ENCODE data around the gene STT3B. TPM values are rescaled to one million over a fixed set of nuclear protein-coding genes. Genes with fewer than 3 reads are reported as not detected.

The STT3B gene
- total and polyA plus RNA-seq, 2 of the 13 experiments (the other 11 are each of a cell fraction or from before 2014, with no cell fraction given), result 85.0 to 205 TPM

DNA sequence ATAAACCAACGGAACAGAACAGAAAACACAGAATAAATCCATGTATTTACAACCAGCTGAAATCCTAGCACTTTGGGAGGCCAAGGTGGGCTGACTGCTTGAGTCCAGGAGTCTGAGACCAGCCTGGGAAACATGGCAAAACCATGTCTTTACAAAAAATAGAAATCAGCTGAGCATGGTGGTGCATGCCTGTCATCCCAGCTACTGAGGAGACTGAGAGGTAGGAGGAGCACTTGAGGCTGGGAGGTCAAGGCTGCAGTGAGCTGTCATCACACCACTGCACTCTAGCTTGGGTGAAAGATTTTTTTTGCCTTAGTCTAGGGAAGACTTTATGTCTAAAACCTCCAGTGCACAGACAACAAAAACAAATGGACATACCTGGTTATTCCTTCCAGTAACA lies 120.7 kb downstream of the STT3B start:
- FAIRE-seq, result no peak
- peak; percentile 50 for DNase-seq (ENCODE audit: low spot score)
- Histone ChIP-seq H3K4me1 (ENCODE audit: insufficient read depth, low read length) (peaks cover 14% of the 10 kb centered on the region), H3K9ac (ENCODE audit: insufficient read depth, low read depth, low read length) (no peak overlapping the region), H3K79me2 (ENCODE audit: insufficient read depth, low read length) (no peaks in the 10 kb centered on the region), H3K27ac (ENCODE audit: extremely low read length, insufficient read depth, low read length) (no peak overlapping the region), H3K9me3 (ENCODE audit: low read length) (peaks cover 35% of the 10 kb centered on the region; the same call in 1 of the 2 replicates), H3K4me2 (ENCODE audit: low read depth, low read length) (no peak overlapping the region), H3K27me3 (ENCODE audit: control insufficient read depth in 1 of 2, insufficient read depth in 2 of 2, low read length in 2 of 2) (no peaks in the 10 kb centered on the region), H3K4me3 (replicated peaks in 1 of 3; ENCODE audit: insufficient read depth in 1 of 3, low read depth in 2 of 3, low read length in 3 of 3) (no peak overlapping the region), H3K36me3 (replicated peaks in 1 of 2; ENCODE audit: control insufficient read depth in 1 of 2, insufficient read depth in 2 of 2, low read length in 2 of 2) (peaks cover 3 to 6% of the 10 kb centered on the region in 2 experiments; a peak in 3 of 5 replicates), H2AFZ (ENCODE audit: low read length) (no peak overlapping the region), H4K20me1 (ENCODE audit: insufficient read depth, low read length) (no peaks in the 10 kb centered on the region)
- BruUV-seq (replicated peaks), result no TSS peak
- TF ChIP-seq PRMT3 (CRISPR knock-in tag; IDR thresholded peaks at IDR 0.05; ENCODE audit: borderline replicate concordance, low read depth), result no peak
- peak; percentile 89; the same call in 1 of the 2 replicates for TF ChIP-seq SP5 (CRISPR knock-in tag; IDR thresholded peaks at IDR 0.05; ENCODE audit: borderline replicate concordance, low read depth)
- TF ChIP-seq TFAP4 (IDR thresholded peaks at IDR 0.05; ENCODE audit: borderline replicate concordance, low read depth), result peak; percentile 55; the same call in 1 of the 2 replicates
- no peak for TF ChIP-seq IRF1 (CRISPR knock-in tag; IDR thresholded peaks at IDR 0.05; ENCODE audit: low read depth)
- TF ChIP-seq ZNF224 (CRISPR knock-in tag; IDR thresholded peaks at IDR 0.05), result no peak
- TF ChIP-seq ZNF543 (CRISPR knock-in tag; IDR thresholded peaks at IDR 0.05), result no peak
- TF ChIP-seq FOSL2 (CRISPR knock-in tag; IDR thresholded peaks at IDR 0.05), result 0 out of 2 replicates have a peak, but pooled peaks have one; percentile 10
- no peak for TF ChIP-seq CBFB (CRISPR knock-in tag; IDR thresholded peaks at IDR 0.05)
- TF ChIP-seq SRSF1 (optimal IDR thresholded peaks at IDR 0.05; ENCODE audit: low read depth, low read length), result no peak
- TF ChIP-seq NR2F6 (IDR thresholded peaks at IDR 0.05), result peak; percentile 52; the same call in 1 of the 2 replicates
- peak; percentile 76 for TF ChIP-seq NR2F6 (CRISPR knock-in tag; IDR thresholded peaks at IDR 0.05)
- no peak for TF ChIP-seq ZNF432 (CRISPR knock-in tag; IDR thresholded peaks at IDR 0.05; ENCODE audit: borderline replicate concordance)
- TF ChIP-seq ZBTB38 (CRISPR knock-in tag; IDR thresholded peaks at IDR 0.05), result no peak
- TF ChIP-seq STAG1 (CRISPR knock-in tag; IDR thresholded peaks at IDR 0.05), result 0 out of 2 replicates have a peak, but pooled peaks have one; percentile 13
- peak; percentile 28; the same call in 1 of the 2 replicates for TF ChIP-seq SAP130 (CRISPR knock-in tag; IDR thresholded peaks at IDR 0.05; ENCODE audit: low read depth)
- TF ChIP-seq ZNF75D (CRISPR knock-in tag; IDR thresholded peaks at IDR 0.05; ENCODE audit: borderline replicate concordance), result no peak
- peak; percentile 58 for TF ChIP-seq ZMYM4 (CRISPR knock-in tag; IDR thresholded peaks at IDR 0.05)
- 0 out of 2 replicates have a peak, but pooled peaks have one; percentile 26 for TF ChIP-seq RARA (CRISPR knock-in tag; IDR thresholded peaks at IDR 0.05)
- no peak for TF ChIP-seq ZNF484 (CRISPR knock-in tag; IDR thresholded peaks at IDR 0.05; ENCODE audit: borderline replicate concordance, low read depth)
- TF ChIP-seq, protein P1, sequence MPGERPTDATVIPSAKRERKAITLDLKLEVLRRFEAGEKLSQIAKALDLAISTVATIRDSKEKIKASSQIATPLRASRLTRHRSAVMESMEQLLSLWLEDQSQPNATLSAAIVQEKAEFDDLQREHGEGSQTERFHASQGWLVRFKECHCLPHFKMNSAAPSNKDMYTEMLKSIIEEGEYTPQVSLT (CRISPR knock-in tag; IDR thresholded peaks at IDR 0.05; ENCODE audit: borderline replicate concordance, low read depth), result no peak
- no peak for TF ChIP-seq ZNF30 (CRISPR knock-in tag; IDR thresholded peaks at IDR 0.05)
- TF ChIP-seq, protein P2, sequence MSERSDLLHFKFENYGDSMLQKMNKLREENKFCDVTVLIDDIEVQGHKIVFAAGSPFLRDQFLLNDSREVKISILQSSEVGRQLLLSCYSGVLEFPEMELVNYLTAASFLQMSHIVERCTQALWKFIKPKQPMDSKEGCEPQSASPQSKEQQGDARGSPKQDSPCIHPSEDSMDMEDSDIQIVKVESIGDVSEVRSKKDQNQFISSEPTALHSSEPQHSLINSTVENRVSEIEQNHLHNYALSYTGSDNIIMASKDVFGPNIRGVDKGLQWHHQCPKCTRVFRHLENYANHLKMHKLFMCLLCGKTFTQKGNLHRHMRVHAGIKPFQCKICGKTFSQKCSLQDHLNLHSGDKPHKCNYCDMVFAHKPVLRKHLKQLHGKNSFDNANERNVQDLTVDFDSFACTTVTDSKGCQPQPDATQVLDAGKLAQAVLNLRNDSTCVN (CRISPR knock-in tag; IDR thresholded peaks at IDR 0.05; ENCODE audit: borderline replicate concordance), result no peak
- 0 out of 2 replicates have a peak, but pooled peaks have one; percentile 7 for TF ChIP-seq HNF4A (CRISPR knock-in tag; IDR thresholded peaks at IDR 0.05)
- TF ChIP-seq ZNF644 (CRISPR knock-in tag; IDR thresholded peaks at IDR 0.05; ENCODE audit: low read depth), result peak; percentile 20; the same call in 1 of the 2 replicates
- CTCF ChIA-PET (ENCODE audit: low intra/inter-chr PET ratio, low total read pairs), result no interaction called here
- in situ Hi-C loops (cut with HindIII; ENCODE audit: extremely low pct_ligation_motif_present, low pct_unique_long_range_greater_than_20kb) (no loop called here), intact Hi-C loops (cut with micrococcal nuclease; ENCODE audit: unreplicated experiment) (no loop called here)
- POLR2A ChIA-PET, result no interaction called here
- WGBS (ENCODE audit: low lambda C conversion rate), result 71% methylated on average over 1 of the region's 1 CpG
- peak; percentile 85 for ATAC-seq
